GM21825 (cell line): Measurements from ENCODE around the gene OSBPL5.

Experiments used
- ATAC-seq: cut with Tn5 transposase; IDR thresholded peaks from one replicate; pipeline ENCODE4 v1.9.1; 2021; ENCODE audit warnings: mild to moderate bottlenecking, moderate library complexity; ENCODE audit not compliant: unreplicated experiment

OSBPL5 gene

GRCh38 chr11:3041699-3042441 is 123.2 kb downstream of the OSBPL5 start:
- ATAC-seq, result no peak

GRCh38 chr11:3040881-3041280 is 124.2 kb downstream of the OSBPL5 start:
- no peak for ATAC-seq

- ATAC-seq, result no peak
Observed at GRCh38 chr11:3037945-3038271, 127.2 kb downstream of the OSBPL5 start.
